Parathyroid adenoma (tissue), 2 donors: ENCODE data around the gene DDIT4.
"Not testable (repeated sequence)": the region's sequence is repeated elsewhere in the genome, so short reads cannot be mapped to it uniquely, and the experiment has no call there.

Experiments used
- H2AFZ ChIP-seq: fragments of 300-600 bp; sonication (generic); one replicate; pipeline ENCODE4 v1.7.0; 2017; ENCODE audit warnings: antibody characterized with exemption, mild to moderate bottlenecking
- H3K27ac ChIP-seq: fragments of 300-600 bp; sonication (generic); one replicate; pipeline ENCODE4 v1.7.0; 2017
- H3K27me3 ChIP-seq: fragments of 300-600 bp; sonication (generic); one replicate; pipeline ENCODE4 v1.7.0; 2017; ENCODE audit warnings: low read length; ENCODE audit not compliant: control insufficient read depth, insufficient read depth
- H3K36me3 ChIP-seq: fragments of 300-600 bp; sonication (generic); one replicate; pipeline ENCODE4 v1.7.0; 2017; ENCODE audit warnings: low read length; ENCODE audit not compliant: control insufficient read depth, insufficient read depth
- H3K4me1 ChIP-seq: fragments of 300-600 bp; sonication (generic); one replicate; pipeline ENCODE4 v1.7.0; 2017; ENCODE audit warnings: control low read depth
- H3K4me2 ChIP-seq: fragments of 300-600 bp; sonication (generic); one replicate; pipeline ENCODE4 v1.7.0; 2017; ENCODE audit warnings: low read length
- H3K4me3 ChIP-seq: fragments of 300-600 bp; sonication (generic); one replicate; pipeline ENCODE4 v1.7.0; 2017; ENCODE audit warnings: low read depth, low read length
- H3K79me2 ChIP-seq: fragments of 300-600 bp; sonication (generic); one replicate; pipeline ENCODE4 v1.7.0; 2017; ENCODE audit warnings: control low read depth
- H3K9ac ChIP-seq: fragments of 300-600 bp; sonication (generic); one replicate; pipeline ENCODE4 v1.7.0; 2017; ENCODE audit warnings: mild to moderate bottlenecking
- H3K9me3 ChIP-seq: fragments of 300-600 bp; sonication (generic); one replicate; pipeline ENCODE4 v1.7.0; 2017; ENCODE audit warnings: low read length; ENCODE audit not compliant: control insufficient read depth
- TF ChIP-seq, protein P1 (sequence below): fragments of 300-600 bp; sonication (generic); IDR thresholded peaks from one replicate; pipeline ENCODE4 v1.7.0; 2017; ENCODE audit warnings: antibody characterized with exemption, mild to moderate bottlenecking
- donor health status: primary hyperparathyroidism.

The DDIT4 gene

GRCh38 chr10:72248468-72249151, 25.1 kb upstream of the DDIT4 start:
- TF ChIP-seq, protein P1, sequence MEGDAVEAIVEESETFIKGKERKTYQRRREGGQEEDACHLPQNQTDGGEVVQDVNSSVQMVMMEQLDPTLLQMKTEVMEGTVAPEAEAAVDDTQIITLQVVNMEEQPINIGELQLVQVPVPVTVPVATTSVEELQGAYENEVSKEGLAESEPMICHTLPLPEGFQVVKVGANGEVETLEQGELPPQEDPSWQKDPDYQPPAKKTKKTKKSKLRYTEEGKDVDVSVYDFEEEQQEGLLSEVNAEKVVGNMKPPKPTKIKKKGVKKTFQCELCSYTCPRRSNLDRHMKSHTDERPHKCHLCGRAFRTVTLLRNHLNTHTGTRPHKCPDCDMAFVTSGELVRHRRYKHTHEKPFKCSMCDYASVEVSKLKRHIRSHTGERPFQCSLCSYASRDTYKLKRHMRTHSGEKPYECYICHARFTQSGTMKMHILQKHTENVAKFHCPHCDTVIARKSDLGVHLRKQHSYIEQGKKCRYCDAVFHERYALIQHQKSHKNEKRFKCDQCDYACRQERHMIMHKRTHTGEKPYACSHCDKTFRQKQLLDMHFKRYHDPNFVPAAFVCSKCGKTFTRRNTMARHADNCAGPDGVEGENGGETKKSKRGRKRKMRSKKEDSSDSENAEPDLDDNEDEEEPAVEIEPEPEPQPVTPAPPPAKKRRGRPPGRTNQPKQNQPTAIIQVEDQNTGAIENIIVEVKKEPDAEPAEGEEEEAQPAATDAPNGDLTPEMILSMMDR = no peak
- H2AFZ ChIP-seq = peak overlapping the region; percentile 84

GRCh38 chr10:72249176-72249862, 24.4 kb upstream of the DDIT4 start:
- not testable (repeated sequence) for H3K9ac ChIP-seq, H3K79me2 ChIP-seq, H3K36me3 ChIP-seq, H3K4me3 ChIP-seq, H3K27me3 ChIP-seq, H3K9me3 ChIP-seq
- peak overlapping the region; percentile 60 for H3K4me2 ChIP-seq
- H3K4me1 ChIP-seq = peaks cover 32% of the 10 kb centered on the region
- peak overlapping the region; percentile 84 for H2AFZ ChIP-seq
- H3K27ac ChIP-seq = peak overlapping the region; percentile 93

More at GRCh38 chr10:72248468-72249151, 25.1 kb upstream of the DDIT4 start:
- Histone ChIP-seq H3K27me3 (no peaks in the 10 kb centered on the region), H3K36me3 (no peaks in the 10 kb centered on the region), H3K79me2 (no peaks in the 10 kb centered on the region), H3K4me3 (peak overlapping the region; percentile 49), H3K4me2 (peak overlapping the region; percentile 60), H3K27ac (peak overlapping the region; percentile 93), H3K9ac (peak overlapping the region; percentile 15), H3K9me3 (no peaks in the 10 kb centered on the region), H3K4me1 (peaks cover 37% of the 10 kb centered on the region)

GRCh38 chr10:72250666-72251065, 23.1 kb upstream of the DDIT4 start:
- Histone ChIP-seq H3K27me3 (no peaks in the 10 kb centered on the region), H3K27ac (peak overlapping the region; percentile 29), H3K36me3 (no peaks in the 10 kb centered on the region), H3K4me3 (no peak overlapping the region), H3K4me2 (no peak overlapping the region), H3K9me3 (no peaks in the 10 kb centered on the region), H3K79me2 (no peaks in the 10 kb centered on the region), H3K4me1 (peaks cover 39% of the 10 kb centered on the region), H2AFZ (no peak overlapping the region), H3K9ac (no peak overlapping the region)
- TF ChIP-seq, protein P1 = no peak

DNA sequence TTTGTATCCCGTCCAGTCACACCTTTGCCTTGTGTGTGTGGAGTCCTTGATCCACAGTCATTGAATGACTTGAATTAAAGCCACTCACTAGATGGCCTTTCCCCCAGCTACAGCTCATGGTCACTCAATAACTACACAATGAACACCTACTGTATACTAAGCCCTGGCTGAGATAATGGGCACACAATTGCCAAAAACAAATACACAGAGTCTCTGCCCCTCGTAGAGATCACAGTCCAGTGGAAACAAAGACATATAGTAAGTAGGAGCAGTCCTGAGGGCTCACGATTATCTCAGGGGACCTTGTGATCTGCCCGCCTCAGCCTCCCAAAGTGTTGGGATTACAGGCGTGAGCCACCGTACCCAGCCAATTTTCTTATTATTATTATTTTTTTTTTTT, 22.1 kb upstream of the DDIT4 start:
- Histone ChIP-seq H3K27me3 (no peaks in the 10 kb centered on the region), H3K36me3 (no peaks in the 10 kb centered on the region), H2AFZ (no peak overlapping the region), H3K27ac (no peak overlapping the region), H3K9ac (no peak overlapping the region), H3K4me3 (no peak overlapping the region), H3K9me3 (no peaks in the 10 kb centered on the region), H3K4me1 (peaks cover 34% of the 10 kb centered on the region), H3K79me2 (no peaks in the 10 kb centered on the region), H3K4me2 (no peak overlapping the region)
- TF ChIP-seq, protein P1 = no peak

- Histone ChIP-seq H3K36me3 (no peaks in the 10 kb centered on the region), H3K79me2 (no peaks in the 10 kb centered on the region), H3K27me3 (no peaks in the 10 kb centered on the region), H2AFZ (no peak overlapping the region), H3K4me3 (no peak overlapping the region), H3K27ac (peak overlapping the region; percentile 6), H3K9me3 (no peaks in the 10 kb centered on the region), H3K4me2 (no peak overlapping the region), H3K9ac (no peak overlapping the region), H3K4me1 (peaks cover 30% of the 10 kb centered on the region)
- TF ChIP-seq, protein P1 = no peak
Measured at GRCh38 chr10:72252972-72253371, 20.8 kb upstream of the DDIT4 start.
